ENCODE measurements around the gene MAP4K4. TPM values are rescaled to one million over a fixed set of nuclear protein-coding genes. Genes with fewer than 3 reads are reported as not detected.
A peak's percentile ranks its signal among the peaks of the same experiment; 100 is the strongest.

MAP4K4 gene
- total and polyA plus RNA-seq, 8 donors, result 9.7 to 38.7 (median 15.3) TPM

- H3K4me1 ChIP-seq, result peaks cover 0 to 22% (median 12%) of the 10 kb centered on the region in 3 donors
- no peaks in the 10 kb centered on the region for H3K9me3 ChIP-seq
- intact Hi-C loops (cut with DNase I), result no loop called here
- no peak overlapping the region for H3K4me3 ChIP-seq
- TF ChIP-seq, protein P1, sequence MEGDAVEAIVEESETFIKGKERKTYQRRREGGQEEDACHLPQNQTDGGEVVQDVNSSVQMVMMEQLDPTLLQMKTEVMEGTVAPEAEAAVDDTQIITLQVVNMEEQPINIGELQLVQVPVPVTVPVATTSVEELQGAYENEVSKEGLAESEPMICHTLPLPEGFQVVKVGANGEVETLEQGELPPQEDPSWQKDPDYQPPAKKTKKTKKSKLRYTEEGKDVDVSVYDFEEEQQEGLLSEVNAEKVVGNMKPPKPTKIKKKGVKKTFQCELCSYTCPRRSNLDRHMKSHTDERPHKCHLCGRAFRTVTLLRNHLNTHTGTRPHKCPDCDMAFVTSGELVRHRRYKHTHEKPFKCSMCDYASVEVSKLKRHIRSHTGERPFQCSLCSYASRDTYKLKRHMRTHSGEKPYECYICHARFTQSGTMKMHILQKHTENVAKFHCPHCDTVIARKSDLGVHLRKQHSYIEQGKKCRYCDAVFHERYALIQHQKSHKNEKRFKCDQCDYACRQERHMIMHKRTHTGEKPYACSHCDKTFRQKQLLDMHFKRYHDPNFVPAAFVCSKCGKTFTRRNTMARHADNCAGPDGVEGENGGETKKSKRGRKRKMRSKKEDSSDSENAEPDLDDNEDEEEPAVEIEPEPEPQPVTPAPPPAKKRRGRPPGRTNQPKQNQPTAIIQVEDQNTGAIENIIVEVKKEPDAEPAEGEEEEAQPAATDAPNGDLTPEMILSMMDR (IDR thresholded peaks at IDR 0.05), result no peak
- H3K27ac ChIP-seq, result no peak overlapping the region
- DNase-seq (no peak), ATAC-seq (peak in 3 of 4 donors; percentile 21 to 24 (median 22)), FAIRE-seq (no peak)
- H3K27me3 ChIP-seq, result no peaks in the 10 kb centered on the region
- 68 to 78% methylated on average over 4 of the region's 4 CpGs for WGBS, 2 donors
- H3K36me3 ChIP-seq, result no peaks in the 10 kb centered on the region
Observed at GRCh38 chr2:101762451-101763171, 65.1 kb downstream of the MAP4K4 start.

- Histone ChIP-seq H3K27me3 (no peaks in the 10 kb centered on the region), H3K27ac (no peak overlapping the region), H3K9me3 (no peaks in the 10 kb centered on the region), H3K4me1 (peaks cover 7 to 23% (median 14%) of the 10 kb centered on the region in 3 donors), H3K36me3 (no peaks in the 10 kb centered on the region), H3K4me3 (no peak overlapping the region)
- WGBS, 2 donors, result 67% methylated on average over 5 of the region's 5 CpGs
- TF ChIP-seq, protein P1 (IDR thresholded peaks at IDR 0.05), result no peak
- FAIRE-seq, result no peak
- DNase-seq, result no peak
- intact Hi-C loops (cut with DNase I), result no loop called here
- ATAC-seq, result peak in 2 of 4 donors; percentile 21 to 24
Observed at GRCh38 chr2:101763496-101764333, 66.2 kb downstream of the MAP4K4 start.

DNA sequence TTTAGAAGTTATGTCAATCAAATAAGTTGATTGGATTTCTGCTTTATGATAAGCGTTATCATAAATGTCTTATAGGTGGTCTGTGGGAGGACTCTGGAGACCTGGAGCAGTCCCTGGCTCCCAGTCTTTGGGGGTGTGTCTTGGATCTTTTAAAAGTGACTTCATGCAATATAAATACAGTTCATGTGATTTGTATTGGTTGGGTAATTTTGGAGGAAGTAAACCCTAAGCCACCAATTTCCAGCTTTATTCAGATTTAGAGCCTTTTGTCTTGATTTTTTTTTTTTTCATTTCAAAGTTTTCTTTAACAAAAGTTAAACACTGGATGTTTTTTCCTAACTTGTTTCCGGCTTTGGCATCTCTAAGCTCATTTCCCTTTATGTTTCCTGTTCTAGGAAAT is 68.8 kb downstream of the MAP4K4 start:
- intact Hi-C loops (cut with DNase I), result no loop called here

DNA sequence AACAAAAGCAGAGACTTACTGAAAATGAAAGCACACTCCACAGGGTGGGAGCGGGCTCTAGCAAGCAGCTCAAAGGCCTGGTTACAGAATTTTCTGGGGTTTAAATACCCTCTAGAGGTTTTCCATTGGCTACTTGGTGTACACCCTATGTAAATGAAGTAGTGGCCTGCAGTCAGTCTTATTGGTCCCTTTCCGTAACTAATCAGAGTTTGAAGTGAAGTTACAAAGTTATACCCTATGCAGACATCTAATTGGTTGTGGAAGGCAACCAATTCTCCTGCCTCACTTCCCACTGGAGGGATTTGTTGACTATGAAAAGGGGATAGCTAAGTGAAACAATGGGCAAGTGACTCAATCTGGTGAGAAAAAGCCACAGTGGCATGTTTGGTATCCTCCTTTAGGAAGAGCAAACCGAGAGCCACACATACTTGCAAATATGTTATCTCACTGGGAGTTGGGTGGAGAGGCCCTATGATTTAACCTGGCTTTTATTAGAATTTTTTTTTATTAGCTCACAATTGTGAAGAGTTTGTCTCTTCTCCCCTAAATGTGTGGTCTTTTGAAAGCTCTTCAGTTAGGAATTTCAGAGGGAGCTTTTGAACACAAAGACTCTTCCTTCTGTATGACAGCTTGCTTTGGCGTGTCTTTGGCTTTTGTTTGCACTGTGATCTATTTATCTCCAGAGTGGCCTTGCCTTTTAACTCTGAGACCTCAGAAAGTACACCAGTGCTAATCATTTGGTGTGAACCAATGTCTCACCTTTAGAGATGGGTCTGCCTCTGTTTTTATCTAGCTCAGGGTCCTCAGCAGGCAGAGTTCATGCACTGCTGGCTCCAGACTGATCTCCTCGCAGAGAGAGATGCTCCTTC is 69.6 kb downstream of the MAP4K4 start:
- FAIRE-seq, result no peak
- no peak for DNase-seq
- H3K27ac ChIP-seq, result peak overlapping the region in 2 of 4 donors; percentile 23 to 33
- intact Hi-C loops (cut with DNase I), result no loop called here
- ATAC-seq, result peak in 3 of 4 donors; percentile 8 to 47 (median 32)
- TF ChIP-seq, protein P1 (IDR thresholded peaks at IDR 0.05), result no peak
- H3K4me3 ChIP-seq, result no peak overlapping the region
- WGBS, 2 donors, result 64 to 71% methylated on average over 5 of the region's 5 CpGs
- H3K27me3 ChIP-seq, result no peaks in the 10 kb centered on the region
- H3K4me1 ChIP-seq, result peaks cover 9 to 26% (median 14%) of the 10 kb centered on the region in 3 donors
- H3K36me3 ChIP-seq, result no peaks in the 10 kb centered on the region
- no peaks in the 10 kb centered on the region for H3K9me3 ChIP-seq

More for the DNA sequence above, 68.8 kb downstream of the MAP4K4 start:
- ATAC-seq (peak in 1 of 4 donors; percentile 37), FAIRE-seq (no peak), DNase-seq (no peak)
- H3K27me3 ChIP-seq, result no peaks in the 10 kb centered on the region
- H3K4me1 ChIP-seq, result peaks cover 7 to 23% (median 14%) of the 10 kb centered on the region in 3 donors
- no peak overlapping the region for H3K4me3 ChIP-seq
- TF ChIP-seq, protein P1 (IDR thresholded peaks at IDR 0.05), result no peak
- no peaks in the 10 kb centered on the region for H3K9me3 ChIP-seq
- H3K36me3 ChIP-seq, result no peaks in the 10 kb centered on the region
- peak overlapping the region in 2 of 4 donors; percentile 23 to 33 for H3K27ac ChIP-seq
- 84 to 88% methylated on average over 2 of the region's 2 CpGs for WGBS, 2 donors

Measured in pancreas (tissue), 10 donors.